HepG2 (cell line): Measurements from ENCODE around the gene PSMD5. TPM values are rescaled to one million over a fixed set of nuclear protein-coding genes. Genes with fewer than 3 reads are reported as not detected.

Source experiments
- ATAC-seq: fragments of 200-7000 bp; cut with Tn5 transposase; 3 replicates; pipeline ENCODE4 v1.9.1; 2020; ENCODE audit warnings: mild to moderate bottlenecking, moderate library complexity
- BruUV-seq: library from RNA; stranded (reverse); fragments of 400-500 nt; replicated peaks from 2 replicates; lab custom pipeline; 2021; lab: Mats Ljungman, UMichigan
- CTCF ChIA-PET: fragments of 300-600 bp; formaldehyde crosslinking; extraction: SDS; loops from one replicate; lab custom pipeline; 2021; ENCODE audit warnings: low total read pairs, inconsistent platforms, low intra/inter-chr PET ratio; lab: Yijun Ruan, JAX
- POLR2A ChIA-PET: fragments of 350-600 bp; sonication (Branson Sonifier 250); formaldehyde crosslinking; loops from one replicate; lab custom pipeline; 2020; ENCODE audit warnings: antibody characterized with exemption, inconsistent platforms; lab: Yijun Ruan, JAX
- DNase-seq: peaks from one replicate; pipeline ENCODE4 v3.0.0-alpha.2; 2015; ENCODE audit warnings: low spot score
- FAIRE-seq: peaks from 3 replicates; lab custom pipeline; 2011; peaks lifted over from hg19 to GRCh38; lab: Jason Lieb, UNC
- H2AFZ ChIP-seq: one replicate; pipeline ENCODE4 v1.6.1; 2011; ENCODE audit warnings: low read length, inconsistent platforms
- H3K27ac ChIP-seq: fragments of 300-600 bp; 3 replicates; pipeline ENCODE4 v1.8.0; 2011; ENCODE audit warnings: mixed run types, mild to moderate bottlenecking, mixed read lengths, low read length, inconsistent platforms; ENCODE audit not compliant: insufficient read depth; ENCODE audit errors: extremely low read length
- H3K27me3 ChIP-seq, 2 experiments: fragments of 200-600 bp in 1 of 2; 2 replicates in 1 of 2; 3 replicates in 1 of 2; pipeline versions ENCODE4 v1.6.0 to v1.8.0; 2011; ENCODE audit warnings: low read length in 2 of 2, mild to moderate bottlenecking in 2 of 2, moderate library complexity in 2 of 2, inconsistent platforms in 1 of 2; ENCODE audit not compliant: insufficient read depth in 2 of 2, control insufficient read depth in 1 of 2
- H3K36me3 ChIP-seq, 2 experiments: fragments of 200-600 bp in 1 of 2; replicated peaks in 1 of 2; 2 replicates in 1 of 2; 3 replicates in 1 of 2; pipeline versions ENCODE4 v1.5.1 to v1.8.0; 2011; ENCODE audit warnings: low read length in 2 of 2, inconsistent platforms in 1 of 2; ENCODE audit not compliant: insufficient read depth in 2 of 2, control insufficient read depth in 1 of 2
- H3K4me1 ChIP-seq: 2 replicates; pipeline ENCODE4 v1.5.1; 2012; ENCODE audit warnings: low read length, inconsistent platforms; ENCODE audit not compliant: insufficient read depth
- H3K4me2 ChIP-seq: 2 replicates; pipeline ENCODE4 v1.6.0; 2011; ENCODE audit warnings: low read depth, low read length, inconsistent platforms
- H3K4me3 ChIP-seq, 3 experiments: fragments of 200-600 bp in 1 of 3; sonication (generic), shearing (Covaris generic) in 1 of 3; replicated peaks in 1 of 3; 2 replicates each; pipeline ENCODE4 v1.5.1; 2011 to 2016; ENCODE audit warnings: low read length in 3 of 3, inconsistent platforms in 2 of 3, low read depth in 2 of 3, mild to moderate bottlenecking in 2 of 3, control low read depth in 1 of 3, mixed read lengths in 1 of 3; ENCODE audit not compliant: insufficient read depth in 1 of 3
- H3K79me2 ChIP-seq: one replicate; pipeline ENCODE4 v1.6.1; 2011; ENCODE audit warnings: low read length, inconsistent platforms; ENCODE audit not compliant: insufficient read depth
- H3K9ac ChIP-seq: 2 replicates; pipeline ENCODE4 v1.6.0; 2011; ENCODE audit warnings: mild to moderate bottlenecking, low read depth, low read length, inconsistent platforms; ENCODE audit not compliant: insufficient read depth
- H3K9me3 ChIP-seq: 2 replicates; pipeline ENCODE4 v1.5.1; 2012; ENCODE audit warnings: mild to moderate bottlenecking, low read length
- H4K20me1 ChIP-seq: 2 replicates; pipeline ENCODE4 v1.6.0; 2011; ENCODE audit warnings: inconsistent platforms, mild to moderate bottlenecking, low read length, moderate library complexity; ENCODE audit not compliant: insufficient read depth
- ELF4 ChIP-seq: sonication (generic); formaldehyde crosslinking; IDR thresholded peaks from 2 replicates; pipeline ENCODE4 v1.5.0; 2020; ENCODE audit warnings: missing genetic modification reagents, mild to moderate bottlenecking, moderate library complexity, borderline replicate concordance
- MXD4 ChIP-seq: IDR thresholded peaks from 2 replicates; pipeline ENCODE4 v1.6.1; 2016; ENCODE audit warnings: mild to moderate bottlenecking, missing biosample characterization, missing genetic modification reagents
- RARA ChIP-seq: IDR thresholded peaks from 2 replicates; pipeline ENCODE4 v1.6.1; 2016; ENCODE audit warnings: missing genetic modification reagents, missing compliant biosample characterization
- RBAK ChIP-seq: sonication (generic); formaldehyde crosslinking; IDR thresholded peaks from 2 replicates; pipeline ENCODE4 v1.5.1; 2020; ENCODE audit warnings: mild to moderate bottlenecking, missing genetic modification reagents
- RFX3 ChIP-seq: IDR thresholded peaks from 2 replicates; pipeline ENCODE4 v1.6.1; 2016; ENCODE audit warnings: missing biosample characterization, missing genetic modification reagents
- ZFP36L1 ChIP-seq: sonication (generic); formaldehyde crosslinking; IDR thresholded peaks from 2 replicates; pipeline ENCODE4 v1.8.0; 2022; ENCODE audit warnings: mild to moderate bottlenecking, missing genetic modification reagents, moderate library complexity
- ZKSCAN5 ChIP-seq: sonication (generic); formaldehyde crosslinking; IDR thresholded peaks from 2 replicates; pipeline ENCODE4 v1.5.1; 2020; ENCODE audit warnings: mild to moderate bottlenecking, missing genetic modification reagents
- ZNF331 ChIP-seq: sonication (generic); formaldehyde crosslinking; IDR thresholded peaks from 2 replicates; pipeline ENCODE4 v1.4.0; 2020; ENCODE audit warnings: missing genetic modification reagents
- WGBS: methylation state at CpG from one replicate; pipeline ENCODE4 v1.1.6; 2017; ENCODE audit warnings: low lambda C conversion rate; 5-methylcytosine and 5-hydroxymethylcytosine counted together
- in situ Hi-C: cut with HindIII; loops from 2 replicates; pipeline ENCODE4 v1.10.0; 2017; ENCODE audit warnings: low pct_unique_long_range_greater_than_20kb; ENCODE audit not compliant: extremely low pct_ligation_motif_present
- intact Hi-C: fragments of 100-400 bp; cut with micrococcal nuclease; formaldehyde crosslinking; loops from one replicate; pipeline ENCODE4 v1.10.0; 2022; ENCODE audit not compliant: unreplicated experiment
- polyA plus RNA-seq, 8 experiments: library from polyadenylated mRNA; depleted of rRNA in 3 of 8; stranded (reverse) in 7 of 8; unstranded in 1 of 8; fragments of >200 nt; fragmentation: Illumina TruSeq in 4 of 8; extraction: Trizol in 4 of 8; gene quantifications; 2 replicates each; pipeline versions ENCODE4 v1.2.1 to v1.2.3, GENCODE V29; 2011 to 2016; ENCODE audit warnings: low read depth in 4 of 8, missing spikeins in 1 of 8, mixed read lengths in 1 of 8; ENCODE audit not compliant: insufficient read depth in 1 of 8
- total RNA-seq, 5 experiments: library from RNA; depleted of rRNA; stranded (reverse); fragments of >200 nt; fragmentation: Illumina TruSeq; extraction: Trizol; gene quantifications; 2 replicates each; pipeline ENCODE4 v1.2.3, GENCODE V29; 2016; ENCODE audit warnings: low read depth in 1 of 5
- TF ChIP-seq, protein P1 (sequence below): IDR thresholded peaks from 2 replicates; pipeline ENCODE4 v1.6.1; 2018; ENCODE audit warnings: missing genetic modification reagents
- TF ChIP-seq, protein P2 (sequence below): sonication (generic); formaldehyde crosslinking; IDR thresholded peaks from 2 replicates; pipeline ENCODE4 v1.4.0; 2020; ENCODE audit warnings: missing genetic modification reagents; ENCODE audit errors: not compliant biosample characterization

PSMD5 gene
- total and polyA plus RNA-seq, 2 of the 13 experiments (the other 11 are each of a cell fraction or from before 2014, with no cell fraction given): 12.7 to 18.1 TPM

DNA sequence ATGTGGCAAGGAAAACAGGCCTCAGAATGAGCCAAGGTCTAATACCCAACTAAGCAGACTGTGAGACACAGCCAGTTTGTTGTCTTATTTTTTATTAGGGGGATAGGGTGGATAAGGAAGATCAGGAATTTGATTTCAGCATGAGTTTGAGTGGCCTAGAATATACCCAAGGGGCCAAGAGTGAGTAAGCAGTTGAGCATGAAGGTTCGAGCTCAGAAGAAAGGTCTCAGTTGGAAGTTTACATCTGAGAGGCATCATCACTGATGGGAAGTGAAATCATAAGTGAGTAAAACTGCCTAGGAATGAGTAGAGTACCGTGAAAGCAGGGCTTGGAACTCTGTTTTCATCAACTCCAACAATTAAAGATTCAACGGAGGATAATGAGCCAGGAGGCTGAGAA lies 12.6 kb downstream of the PSMD5 start:
- no peaks in the 10 kb centered on the region for H3K79me2 ChIP-seq
- no peaks in the 10 kb centered on the region for H4K20me1 ChIP-seq
- no peak overlapping the region for H2AFZ ChIP-seq
- H3K9ac ChIP-seq: no peak overlapping the region
- DNase-seq: no peak
- no peak for ATAC-seq
- ChIA-PET POLR2A (no interaction called here), CTCF (no interaction called here)
- H3K4me1 ChIP-seq: no peaks in the 10 kb centered on the region
- in situ Hi-C loops (no loop called here), intact Hi-C loops (loop anchor here (1.0 kb wide), 1 partner anchor 28 kb away; no protein-coding TSS in a partner anchor)
- H3K36me3 ChIP-seq: peaks cover 4 to 59% of the 10 kb centered on the region in 2 experiments
- H3K4me2 ChIP-seq: no peak overlapping the region
- TF ChIP-seq, protein P1, sequence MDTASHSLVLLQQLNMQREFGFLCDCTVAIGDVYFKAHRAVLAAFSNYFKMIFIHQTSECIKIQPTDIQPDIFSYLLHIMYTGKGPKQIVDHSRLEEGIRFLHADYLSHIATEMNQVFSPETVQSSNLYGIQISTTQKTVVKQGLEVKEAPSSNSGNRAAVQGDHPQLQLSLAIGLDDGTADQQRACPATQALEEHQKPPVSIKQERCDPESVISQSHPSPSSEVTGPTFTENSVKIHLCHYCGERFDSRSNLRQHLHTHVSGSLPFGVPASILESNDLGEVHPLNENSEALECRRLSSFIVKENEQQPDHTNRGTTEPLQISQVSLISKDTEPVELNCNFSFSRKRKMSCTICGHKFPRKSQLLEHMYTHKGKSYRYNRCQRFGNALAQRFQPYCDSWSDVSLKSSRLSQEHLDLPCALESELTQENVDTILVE (CRISPR knock-in tag): no peak
- no peak for TF ChIP-seq MXD4 (CRISPR knock-in tag)
- TF ChIP-seq RFX3 (CRISPR knock-in tag): no peak
- no peak for TF ChIP-seq RBAK
- no peak for TF ChIP-seq ZNF331 (CRISPR knock-in tag)
- no peak for TF ChIP-seq ELF4 (CRISPR knock-in tag)
- TF ChIP-seq ZKSCAN5: no peak
- TF ChIP-seq ZFP36L1 (CRISPR knock-in tag): no peak
- TF ChIP-seq, protein P2, sequence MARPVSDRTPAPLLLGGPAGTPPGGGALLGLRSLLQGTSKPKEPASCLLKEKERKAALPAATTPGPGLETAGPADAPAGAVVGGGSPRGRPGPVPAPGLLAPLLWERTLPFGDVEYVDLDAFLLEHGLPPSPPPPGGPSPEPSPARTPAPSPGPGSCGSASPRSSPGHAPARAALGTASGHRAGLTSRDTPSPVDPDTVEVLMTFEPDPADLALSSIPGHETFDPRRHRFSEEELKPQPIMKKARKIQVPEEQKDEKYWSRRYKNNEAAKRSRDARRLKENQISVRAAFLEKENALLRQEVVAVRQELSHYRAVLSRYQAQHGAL (CRISPR knock-in tag): no peak
- no peak for TF ChIP-seq RARA (CRISPR knock-in tag)
- no peak overlapping the region for H3K4me3 ChIP-seq
- H3K27me3 ChIP-seq: no peaks in the 10 kb centered on the region
- no TSS peak for BruUV-seq
- H3K27ac ChIP-seq: no peak overlapping the region
- FAIRE-seq: no peak
- 93% methylated on average over 3 of the region's 3 CpGs for WGBS
- H3K9me3 ChIP-seq: no peaks in the 10 kb centered on the region
